Activated naive CD8-positive, alpha-beta T cell (primary cell): ENCODE data around the gene LUZP2.

ENCODE experiments used
- H3K27ac Mint-ChIP-seq: one replicate; pipeline ENCODE4 v1.8.0; 2021; ENCODE audit warnings: mixed read lengths
- H3K27me3 Mint-ChIP-seq: one replicate; pipeline ENCODE4 v1.8.0; 2021; ENCODE audit warnings: mixed read lengths
- H3K36me3 Mint-ChIP-seq: one replicate; pipeline ENCODE4 v1.8.0; 2021; ENCODE audit warnings: mixed read lengths
- H3K4me1 Mint-ChIP-seq: one replicate; pipeline ENCODE4 v1.8.0; 2021; ENCODE audit warnings: low read depth, mixed read lengths
- H3K4me3 Mint-ChIP-seq: one replicate; pipeline ENCODE4 v1.8.0; 2021; ENCODE audit warnings: mild to moderate bottlenecking, mixed read lengths
- H3K9me3 Mint-ChIP-seq: one replicate; pipeline ENCODE4 v1.8.0; 2021; ENCODE audit warnings: low read depth, mixed read lengths

The LUZP2 gene

GRCh38 chr11:24688981-24689380 lies 192.1 kb downstream of the LUZP2 start:
- H3K27ac Mint-ChIP-seq: no peak overlapping the region

GRCh38 chr11:24697522-24698111 lies 200.8 kb downstream of the LUZP2 start:
- peaks cover 16% of the 10 kb centered on the region for H3K9me3 Mint-ChIP-seq
- no peaks in the 10 kb centered on the region for H3K4me1 Mint-ChIP-seq
- H3K4me3 Mint-ChIP-seq: no peak overlapping the region
- no peak overlapping the region for H3K27ac Mint-ChIP-seq
- no peaks in the 10 kb centered on the region for H3K36me3 Mint-ChIP-seq
- H3K27me3 Mint-ChIP-seq: no peaks in the 10 kb centered on the region

More at GRCh38 chr11:24688981-24689380, 192.1 kb downstream of the LUZP2 start:
- Mint-ChIP-seq H3K36me3 (no peaks in the 10 kb centered on the region), H3K27me3 (no peaks in the 10 kb centered on the region), H3K9me3 (peaks cover 3% of the 10 kb centered on the region), H3K4me1 (no peaks in the 10 kb centered on the region), H3K4me3 (no peak overlapping the region)

GRCh38 chr11:24704716-24705115 lies 207.9 kb downstream of the LUZP2 start:
- Mint-ChIP-seq H3K9me3 (peaks cover 18% of the 10 kb centered on the region), H3K4me3 (no peak overlapping the region), H3K4me1 (no peaks in the 10 kb centered on the region), H3K36me3 (no peaks in the 10 kb centered on the region), H3K27ac (no peak overlapping the region), H3K27me3 (no peaks in the 10 kb centered on the region)

GRCh38 chr11:24705474-24705873 lies 208.6 kb downstream of the LUZP2 start:
- no peak overlapping the region for H3K4me3 Mint-ChIP-seq
- no peak overlapping the region for H3K27ac Mint-ChIP-seq
- no peaks in the 10 kb centered on the region for H3K36me3 Mint-ChIP-seq
- H3K9me3 Mint-ChIP-seq: peaks cover 18% of the 10 kb centered on the region
- H3K4me1 Mint-ChIP-seq: no peaks in the 10 kb centered on the region
- no peaks in the 10 kb centered on the region for H3K27me3 Mint-ChIP-seq

GRCh38 chr11:24708616-24709015 lies 211.8 kb downstream of the LUZP2 start:
- Mint-ChIP-seq H3K9me3 (peaks cover 11% of the 10 kb centered on the region), H3K36me3 (no peaks in the 10 kb centered on the region), H3K4me3 (no peak overlapping the region), H3K27me3 (no peaks in the 10 kb centered on the region), H3K4me1 (no peaks in the 10 kb centered on the region), H3K27ac (no peak overlapping the region)

GRCh38 chr11:24709928-24710565 lies 213.2 kb downstream of the LUZP2 start:
- no peak overlapping the region for H3K4me3 Mint-ChIP-seq
- H3K27ac Mint-ChIP-seq: no peak overlapping the region
- peaks cover 11% of the 10 kb centered on the region for H3K9me3 Mint-ChIP-seq
- no peaks in the 10 kb centered on the region for H3K36me3 Mint-ChIP-seq
- H3K27me3 Mint-ChIP-seq: no peaks in the 10 kb centered on the region
- H3K4me1 Mint-ChIP-seq: no peaks in the 10 kb centered on the region

- no peaks in the 10 kb centered on the region for H3K4me1 Mint-ChIP-seq
- H3K36me3 Mint-ChIP-seq: no peaks in the 10 kb centered on the region
- no peak overlapping the region for H3K4me3 Mint-ChIP-seq
- H3K27ac Mint-ChIP-seq: no peak overlapping the region
- no peaks in the 10 kb centered on the region for H3K27me3 Mint-ChIP-seq
- H3K9me3 Mint-ChIP-seq: peaks cover 11% of the 10 kb centered on the region
Measured at GRCh38 chr11:24714601-24715000, 217.7 kb downstream of the LUZP2 start.

GRCh38 chr11:24716403-24716802 lies 219.6 kb downstream of the LUZP2 start:
- H3K27ac Mint-ChIP-seq: no peak overlapping the region
- H3K27me3 Mint-ChIP-seq: no peaks in the 10 kb centered on the region
- H3K9me3 Mint-ChIP-seq: peaks cover 11% of the 10 kb centered on the region
- no peaks in the 10 kb centered on the region for H3K4me1 Mint-ChIP-seq
- no peaks in the 10 kb centered on the region for H3K36me3 Mint-ChIP-seq
- no peak overlapping the region for H3K4me3 Mint-ChIP-seq

- no peaks in the 10 kb centered on the region for H3K4me1 Mint-ChIP-seq
- no peaks in the 10 kb centered on the region for H3K36me3 Mint-ChIP-seq
- H3K9me3 Mint-ChIP-seq: no peaks in the 10 kb centered on the region
- H3K27ac Mint-ChIP-seq: no peak overlapping the region
- no peak overlapping the region for H3K4me3 Mint-ChIP-seq
- no peaks in the 10 kb centered on the region for H3K27me3 Mint-ChIP-seq
Measured at GRCh38 chr11:24723231-24723630, 226.4 kb downstream of the LUZP2 start.

- Mint-ChIP-seq H3K27ac (no peak overlapping the region), H3K36me3 (no peaks in the 10 kb centered on the region), H3K4me3 (no peak overlapping the region), H3K9me3 (peaks cover 5% of the 10 kb centered on the region), H3K4me1 (no peaks in the 10 kb centered on the region), H3K27me3 (no peaks in the 10 kb centered on the region)
Measured at GRCh38 chr11:24731554-24731953, 234.7 kb downstream of the LUZP2 start.

- no peaks in the 10 kb centered on the region for H3K36me3 Mint-ChIP-seq
- peaks cover 10% of the 10 kb centered on the region for H3K9me3 Mint-ChIP-seq
- no peaks in the 10 kb centered on the region for H3K4me1 Mint-ChIP-seq
- no peak overlapping the region for H3K27ac Mint-ChIP-seq
- H3K4me3 Mint-ChIP-seq: no peak overlapping the region
- H3K27me3 Mint-ChIP-seq: no peaks in the 10 kb centered on the region
Measured at GRCh38 chr11:24734742-24735237, 237.9 kb downstream of the LUZP2 start.

GRCh38 chr11:24738972-24739371 lies 242.1 kb downstream of the LUZP2 start:
- H3K4me1 Mint-ChIP-seq: no peaks in the 10 kb centered on the region
- H3K27me3 Mint-ChIP-seq: no peaks in the 10 kb centered on the region
- H3K9me3 Mint-ChIP-seq: peaks cover 10% of the 10 kb centered on the region
- H3K4me3 Mint-ChIP-seq: no peak overlapping the region
- no peaks in the 10 kb centered on the region for H3K36me3 Mint-ChIP-seq
- no peak overlapping the region for H3K27ac Mint-ChIP-seq

- H3K4me1 Mint-ChIP-seq: no peaks in the 10 kb centered on the region
- H3K9me3 Mint-ChIP-seq: peaks cover 10% of the 10 kb centered on the region
- H3K27me3 Mint-ChIP-seq: no peaks in the 10 kb centered on the region
- H3K36me3 Mint-ChIP-seq: no peaks in the 10 kb centered on the region
- H3K27ac Mint-ChIP-seq: no peak overlapping the region
- no peak overlapping the region for H3K4me3 Mint-ChIP-seq
Measured at GRCh38 chr11:24739637-24740036, 242.8 kb downstream of the LUZP2 start.

GRCh38 chr11:24747275-24748251 lies 250.7 kb downstream of the LUZP2 start:
- Mint-ChIP-seq H3K4me1 (no peaks in the 10 kb centered on the region), H3K27ac (no peak overlapping the region), H3K9me3 (no peaks in the 10 kb centered on the region), H3K27me3 (no peaks in the 10 kb centered on the region), H3K4me3 (no peak overlapping the region), H3K36me3 (no peaks in the 10 kb centered on the region)

GRCh38 chr11:24748261-24748660 lies 251.4 kb downstream of the LUZP2 start:
- Mint-ChIP-seq H3K9me3 (no peaks in the 10 kb centered on the region), H3K4me3 (no peak overlapping the region), H3K27me3 (no peaks in the 10 kb centered on the region), H3K36me3 (no peaks in the 10 kb centered on the region), H3K4me1 (no peaks in the 10 kb centered on the region), H3K27ac (no peak overlapping the region)
